Osteoblast (primary cell): ENCODE results near the gene IPO11. TPM values are rescaled to one million over a fixed set of nuclear protein-coding genes. Genes with fewer than 3 reads are reported as not detected.

Experiments used
- DNase-seq: peaks from one replicate; pipeline ENCODE4 v3.0.0; 2011; ENCODE audit warnings: low spot score, mixed read lengths; ENCODE audit not compliant: insufficient read length; ENCODE audit errors: missing footprints
- H2AFZ ChIP-seq: 2 replicates; pipeline ENCODE4 v1.6.0; 2011; ENCODE audit warnings: mild to moderate bottlenecking, low read length
- H3K27ac ChIP-seq: 2 replicates; pipeline ENCODE4 v1.5.1; 2011; ENCODE audit warnings: mild to moderate bottlenecking, low read depth, low read length, moderate library complexity
- H3K27me3 ChIP-seq: 2 replicates; pipeline ENCODE4 v1.6.0; 2012; ENCODE audit warnings: mild to moderate bottlenecking, control low read depth, inconsistent platforms, low read length, moderate library complexity; ENCODE audit not compliant: insufficient read depth
- H3K36me3 ChIP-seq: 2 replicates; pipeline ENCODE4 v1.5.1; 2011; ENCODE audit warnings: mild to moderate bottlenecking, low read length, control low read depth, moderate library complexity; ENCODE audit not compliant: insufficient read depth
- H3K4me1 ChIP-seq: 2 replicates; pipeline ENCODE4 v1.5.1; 2011; ENCODE audit warnings: mild to moderate bottlenecking, low read length, control low read depth, moderate library complexity; ENCODE audit not compliant: insufficient read depth
- H3K4me2 ChIP-seq: 2 replicates; pipeline ENCODE4 v1.6.0; 2011; ENCODE audit warnings: mild to moderate bottlenecking, low read length; ENCODE audit not compliant: insufficient read depth
- H3K4me3 ChIP-seq: fragments of 200-600 bp; sonication (generic); 3 replicates; pipeline ENCODE4 v1.5.1; 2012; ENCODE audit warnings: mild to moderate bottlenecking, low read length, inconsistent platforms; ENCODE audit not compliant: insufficient read depth
- H3K79me2 ChIP-seq: 2 replicates; pipeline ENCODE4 v1.6.0; 2012; ENCODE audit warnings: mild to moderate bottlenecking, low read length, control low read depth, inconsistent platforms; ENCODE audit not compliant: insufficient read depth
- H3K9me3 ChIP-seq: 2 replicates; pipeline ENCODE4 v1.5.1; 2011; ENCODE audit warnings: low read depth, low read length, control low read depth
- H4K20me1 ChIP-seq: 2 replicates; pipeline ENCODE4 v1.6.0; 2012; ENCODE audit warnings: mild to moderate bottlenecking, low read length, control low read depth; ENCODE audit not compliant: insufficient read depth
- CTCF ChIP-seq: IDR thresholded peaks from 2 replicates; pipeline ENCODE4 v1.5.1; 2011; ENCODE audit warnings: mild to moderate bottlenecking, low read depth, low read length, moderate library complexity; ENCODE audit errors: extremely low read depth
- total RNA-seq: library from RNA; depleted of rRNA; stranded (reverse); fragments of >200 nt; gene quantifications from 2 replicates; pipeline ENCODE4 v1.2.3, GENCODE V29; 2012

Gene IPO11
- total RNA-seq, 1 donor: 24.2 TPM

- no peaks in the 10 kb centered on the region for H3K36me3 ChIP-seq
- H3K9me3 ChIP-seq: no peaks in the 10 kb centered on the region
- TF ChIP-seq CTCF: no peak
- H3K27me3 ChIP-seq: no peaks in the 10 kb centered on the region
- no peaks in the 10 kb centered on the region for H3K79me2 ChIP-seq
- H3K4me3 ChIP-seq: no peak overlapping the region
- H3K4me2 ChIP-seq: no peak overlapping the region
- no peak overlapping the region for H3K27ac ChIP-seq
- no peaks in the 10 kb centered on the region for H3K4me1 ChIP-seq
- H4K20me1 ChIP-seq: no peaks in the 10 kb centered on the region
- DNase-seq: no peak
- H2AFZ ChIP-seq: no peak overlapping the region
Observed at GRCh38 chr5:62606878-62607277, 194.3 kb downstream of the IPO11 start.

- no peak overlapping the region for H3K4me2 ChIP-seq
- no peak overlapping the region for H2AFZ ChIP-seq
- no peaks in the 10 kb centered on the region for H3K4me1 ChIP-seq
- no peaks in the 10 kb centered on the region for H3K27me3 ChIP-seq
- DNase-seq: no peak
- no peaks in the 10 kb centered on the region for H3K36me3 ChIP-seq
- no peak overlapping the region for H3K4me3 ChIP-seq
- H4K20me1 ChIP-seq: no peaks in the 10 kb centered on the region
- TF ChIP-seq CTCF: no peak
- no peaks in the 10 kb centered on the region for H3K79me2 ChIP-seq
- H3K9me3 ChIP-seq: no peaks in the 10 kb centered on the region
- no peak overlapping the region for H3K27ac ChIP-seq
Observed at GRCh38 chr5:62607615-62608014, 195.1 kb downstream of the IPO11 start.

GRCh38 chr5:62608529-62609511, 196.3 kb downstream of the IPO11 start:
- TF ChIP-seq CTCF: no peak
- H4K20me1 ChIP-seq: no peaks in the 10 kb centered on the region
- no peak overlapping the region for H2AFZ ChIP-seq
- DNase-seq: no peak
- no peaks in the 10 kb centered on the region for H3K9me3 ChIP-seq
- H3K4me3 ChIP-seq: no peak overlapping the region
- H3K27me3 ChIP-seq: no peaks in the 10 kb centered on the region
- no peak overlapping the region for H3K27ac ChIP-seq
- no peaks in the 10 kb centered on the region for H3K79me2 ChIP-seq
- no peaks in the 10 kb centered on the region for H3K4me1 ChIP-seq
- H3K4me2 ChIP-seq: no peak overlapping the region
- H3K36me3 ChIP-seq: no peaks in the 10 kb centered on the region

GRCh38 chr5:62614355-62614754, 201.8 kb downstream of the IPO11 start:
- Histone ChIP-seq H3K4me3 (no peak overlapping the region), H3K4me2 (no peak overlapping the region), H4K20me1 (no peaks in the 10 kb centered on the region), H3K4me1 (no peaks in the 10 kb centered on the region), H3K9me3 (no peaks in the 10 kb centered on the region), H3K36me3 (no peaks in the 10 kb centered on the region), H3K79me2 (no peaks in the 10 kb centered on the region), H3K27me3 (no peaks in the 10 kb centered on the region), H2AFZ (no peak overlapping the region), H3K27ac (no peak overlapping the region)
- no peak for TF ChIP-seq CTCF
- DNase-seq: no peak
